DND-41 (cell line): ENCODE measurements around the gene ACKR3.

Experiments used
- EZH2 ChIP-seq: IDR thresholded peaks from 3 replicates; pipeline ENCODE4 v1.6.1; 2012; ENCODE audit warnings: borderline replicate concordance, low read depth, mild to moderate bottlenecking, moderate library complexity, low read length, inconsistent platforms; ENCODE audit not compliant: severe bottlenecking
- TF ChIP-seq, protein P1 (sequence below): IDR thresholded peaks from 2 replicates; pipeline ENCODE4 v1.5.1; 2012; ENCODE audit warnings: borderline replicate concordance, low read length, moderate library complexity, mild to moderate bottlenecking; ENCODE audit not compliant: poor library complexity, severe bottlenecking; ENCODE audit errors: extremely low read depth

DNA sequence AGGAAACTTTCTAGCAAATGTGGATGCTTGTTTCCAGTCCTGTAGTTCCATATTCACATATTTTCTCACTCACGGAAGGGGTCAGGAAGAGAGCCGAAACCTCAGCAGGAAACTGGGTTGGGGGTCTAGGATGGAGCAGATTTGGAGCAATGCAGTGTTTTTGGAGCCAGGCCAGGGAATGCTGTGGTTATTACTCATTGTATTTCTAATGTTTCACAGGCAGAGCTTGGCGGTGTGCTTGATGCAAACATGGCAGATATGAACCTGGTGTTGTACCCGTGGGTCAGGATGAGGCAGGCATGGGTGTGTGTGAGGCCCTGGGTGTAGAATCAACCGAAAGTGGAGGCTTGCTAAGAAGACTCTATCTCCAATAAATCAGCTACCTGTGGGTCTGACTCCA, 34.6 kb upstream of the ACKR3 start:
- TF ChIP-seq, protein P1, sequence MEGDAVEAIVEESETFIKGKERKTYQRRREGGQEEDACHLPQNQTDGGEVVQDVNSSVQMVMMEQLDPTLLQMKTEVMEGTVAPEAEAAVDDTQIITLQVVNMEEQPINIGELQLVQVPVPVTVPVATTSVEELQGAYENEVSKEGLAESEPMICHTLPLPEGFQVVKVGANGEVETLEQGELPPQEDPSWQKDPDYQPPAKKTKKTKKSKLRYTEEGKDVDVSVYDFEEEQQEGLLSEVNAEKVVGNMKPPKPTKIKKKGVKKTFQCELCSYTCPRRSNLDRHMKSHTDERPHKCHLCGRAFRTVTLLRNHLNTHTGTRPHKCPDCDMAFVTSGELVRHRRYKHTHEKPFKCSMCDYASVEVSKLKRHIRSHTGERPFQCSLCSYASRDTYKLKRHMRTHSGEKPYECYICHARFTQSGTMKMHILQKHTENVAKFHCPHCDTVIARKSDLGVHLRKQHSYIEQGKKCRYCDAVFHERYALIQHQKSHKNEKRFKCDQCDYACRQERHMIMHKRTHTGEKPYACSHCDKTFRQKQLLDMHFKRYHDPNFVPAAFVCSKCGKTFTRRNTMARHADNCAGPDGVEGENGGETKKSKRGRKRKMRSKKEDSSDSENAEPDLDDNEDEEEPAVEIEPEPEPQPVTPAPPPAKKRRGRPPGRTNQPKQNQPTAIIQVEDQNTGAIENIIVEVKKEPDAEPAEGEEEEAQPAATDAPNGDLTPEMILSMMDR: no peak
- TF ChIP-seq EZH2: no peak
